Measurements from ENCODE around the gene KLC4.

Gene KLC4

DNA sequence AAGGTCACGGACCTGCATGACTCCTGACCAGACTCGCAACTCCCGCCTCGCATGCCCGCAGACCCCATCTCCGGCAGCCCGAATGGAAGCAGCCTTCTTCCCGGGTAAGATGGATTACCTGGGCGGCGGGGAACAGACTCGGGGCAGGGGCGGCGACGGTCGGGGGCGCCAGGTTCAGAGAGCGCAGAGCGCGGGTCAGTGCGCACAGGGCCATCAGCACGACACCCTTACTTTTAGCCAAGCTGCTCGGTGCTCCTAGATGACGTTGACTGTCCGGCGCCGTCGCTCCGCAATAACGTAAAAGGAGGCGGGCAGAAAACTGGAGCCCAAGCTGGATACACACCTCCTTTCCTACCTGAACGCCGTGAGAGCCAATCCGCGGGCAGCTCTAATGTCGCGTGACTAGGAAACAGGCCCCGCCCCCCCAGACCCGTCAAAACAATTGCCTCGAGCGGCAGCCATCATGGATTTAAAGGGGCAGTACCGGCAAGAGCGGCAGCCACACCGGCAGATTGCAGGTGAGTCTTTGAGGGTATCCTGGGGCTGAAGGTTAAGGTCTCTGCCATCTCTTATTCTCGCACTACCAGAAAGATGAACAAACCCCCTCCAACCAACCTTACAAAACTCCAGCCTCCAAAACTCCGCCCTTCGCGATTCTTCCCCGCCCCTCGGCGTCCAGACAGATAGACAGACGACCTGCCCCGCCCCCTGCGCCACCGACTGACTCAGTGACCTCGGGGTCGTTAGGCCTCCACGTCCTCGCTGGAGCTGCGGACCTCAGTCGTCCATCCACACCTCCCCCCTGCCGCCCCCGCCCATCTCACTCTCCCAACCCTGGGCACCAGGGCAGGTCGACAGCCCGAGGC, at the start of gene KLC4, which contains the start of gene MRPL2:
KLC4 (plus strand) TSS at position 464 of the 866 bp plus-strand sequence. CDS start 1,705 bp downstream, outside the sequence.
MRPL2 (minus strand) TSS at position 267 of the 866 bp plus-strand sequence; CDS start at position 214, 53 bp downstream.
- DNase-seq = peak; percentile 100

- no peak for DNase-seq
These were observed 48.2 kb upstream of the KLC4 start for GRCh38 chr6:43011207-43011606.

DNA sequence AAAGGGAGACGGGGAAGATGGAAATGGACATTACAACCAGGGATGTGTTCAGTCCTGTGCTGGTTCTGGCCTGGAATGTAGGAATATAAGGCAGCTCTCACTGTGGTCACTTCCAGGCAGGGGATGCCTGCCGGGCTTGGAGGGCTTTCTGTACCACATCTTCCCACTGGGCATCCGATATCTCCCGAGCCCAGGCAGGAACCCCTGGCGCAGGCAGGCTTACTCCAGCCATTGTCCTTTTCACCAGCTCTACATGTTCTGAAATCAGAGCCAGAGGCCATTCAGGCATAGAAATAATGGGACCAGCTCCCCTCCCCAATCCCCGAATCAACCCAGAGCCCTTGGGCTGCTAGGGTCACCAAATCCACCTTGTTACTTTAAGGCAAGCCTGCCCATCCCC, 47.1 kb upstream of the KLC4 start:
- no peak for DNase-seq

GRCh38 chr6:43013097-43013842, 46.2 kb upstream of the KLC4 start:
- peak; percentile 92 for DNase-seq

GRCh38 chr6:43013843-43014433, 45.5 kb upstream of the KLC4 start, which contains the start of the genes KLHDC3 and MEA1:
KLHDC3 (plus strand) TSS chr6:43014249; CDS start chr6:43017193, 2,944 bp downstream.
MEA1 (minus strand) TSS chr6:43013946; CDS start chr6:43013813, 133 bp downstream.
- DNase-seq = peak; percentile 100

DNA sequence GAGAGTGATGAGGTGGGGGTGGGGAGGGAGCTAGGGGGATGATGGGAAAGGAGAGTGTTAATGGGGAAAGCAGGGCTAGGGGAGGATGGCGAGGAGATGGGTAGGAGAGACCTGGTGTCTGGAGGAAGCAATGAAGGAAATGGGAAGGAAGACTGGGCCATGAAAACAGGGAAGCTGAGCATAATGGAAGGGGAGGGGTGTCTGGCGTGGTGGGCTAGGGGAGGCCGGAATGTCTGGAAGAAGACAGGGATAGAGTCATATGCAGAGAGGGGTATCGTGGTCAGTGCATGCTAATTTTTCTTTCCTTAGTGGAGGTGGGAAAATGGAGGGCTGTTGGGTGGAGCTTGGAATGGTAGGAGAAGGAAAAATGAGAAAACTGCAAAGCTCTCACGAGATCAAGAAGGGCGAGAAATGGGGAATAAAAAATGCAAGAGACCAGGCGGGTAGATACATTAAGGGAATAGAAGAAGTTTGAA, 45.0 kb upstream of the KLC4 start:
- peak; percentile 23 for DNase-seq

- DNase-seq = peak; percentile 46
These were observed 43.1 kb upstream of the KLC4 start for GRCh38 chr6:43016176-43016942.

DNA sequence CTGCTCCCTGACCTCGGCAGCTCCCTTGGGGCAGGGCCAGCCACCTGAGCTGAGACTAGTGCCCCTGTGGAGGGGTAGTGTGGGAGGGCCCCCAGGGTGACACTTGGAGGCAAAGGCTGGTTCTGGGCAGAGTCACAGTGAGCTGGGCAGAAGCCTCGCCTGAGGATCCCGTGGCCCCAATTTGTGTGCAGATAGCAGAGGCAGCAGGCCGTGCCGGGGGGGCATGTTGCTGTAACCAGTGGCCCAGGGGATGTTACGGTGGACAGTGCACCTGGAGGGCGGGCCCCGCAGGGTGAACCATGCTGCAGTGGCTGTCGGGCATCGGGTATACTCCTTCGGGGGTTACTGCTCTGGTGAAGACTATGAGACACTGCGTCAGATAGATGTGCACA, 42.5 kb upstream of the KLC4 start:
- no peak for DNase-seq

- DNase-seq = no peak
These were observed 40.3 kb upstream of the KLC4 start for GRCh38 chr6:43019152-43019551.

- no peak for DNase-seq
These were observed 39.3 kb upstream of the KLC4 start for GRCh38 chr6:43020052-43020705.

GRCh38 chr6:43020847-43021246, 38.6 kb upstream of the KLC4 start:
- DNase-seq = no peak

- DNase-seq = peak; percentile 89
These were observed 38.0 kb upstream of the KLC4 start, which contains the start of gene RRP36 for GRCh38 chr6:43021270-43022047. RRP36 (plus strand) TSS chr6:43021623; CDS start chr6:43021655, 32 bp downstream.

GRCh38 chr6:43024436-43024835, 35.0 kb upstream of the KLC4 start:
- no peak for DNase-seq

DNA sequence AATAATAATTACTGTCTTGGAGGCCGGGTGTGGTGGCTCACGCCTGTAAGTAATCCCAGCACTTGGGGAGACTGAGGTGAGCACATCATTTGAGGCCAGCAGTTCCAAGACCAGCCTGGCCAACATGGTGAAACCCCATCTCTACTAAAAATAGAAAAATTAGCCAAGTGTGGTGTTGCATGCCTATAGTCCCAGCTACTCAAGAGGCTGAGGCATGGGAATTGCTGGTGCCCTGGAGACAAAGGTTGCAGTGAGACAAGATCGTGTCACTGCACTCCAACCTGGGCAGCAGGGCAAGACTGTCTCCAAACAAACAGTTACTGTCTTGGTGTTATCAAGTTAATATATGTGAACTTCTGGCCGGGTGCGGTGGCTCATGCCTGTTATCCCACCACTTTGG, 33.1 kb upstream of the KLC4 start:
- DNase-seq = no peak

GRCh38 chr6:43029120-43029519, 30.3 kb upstream of the KLC4 start:
- no peak for DNase-seq

- DNase-seq = no peak
These were observed 27.1 kb upstream of the KLC4 start for GRCh38 chr6:43032326-43032725.

DNA sequence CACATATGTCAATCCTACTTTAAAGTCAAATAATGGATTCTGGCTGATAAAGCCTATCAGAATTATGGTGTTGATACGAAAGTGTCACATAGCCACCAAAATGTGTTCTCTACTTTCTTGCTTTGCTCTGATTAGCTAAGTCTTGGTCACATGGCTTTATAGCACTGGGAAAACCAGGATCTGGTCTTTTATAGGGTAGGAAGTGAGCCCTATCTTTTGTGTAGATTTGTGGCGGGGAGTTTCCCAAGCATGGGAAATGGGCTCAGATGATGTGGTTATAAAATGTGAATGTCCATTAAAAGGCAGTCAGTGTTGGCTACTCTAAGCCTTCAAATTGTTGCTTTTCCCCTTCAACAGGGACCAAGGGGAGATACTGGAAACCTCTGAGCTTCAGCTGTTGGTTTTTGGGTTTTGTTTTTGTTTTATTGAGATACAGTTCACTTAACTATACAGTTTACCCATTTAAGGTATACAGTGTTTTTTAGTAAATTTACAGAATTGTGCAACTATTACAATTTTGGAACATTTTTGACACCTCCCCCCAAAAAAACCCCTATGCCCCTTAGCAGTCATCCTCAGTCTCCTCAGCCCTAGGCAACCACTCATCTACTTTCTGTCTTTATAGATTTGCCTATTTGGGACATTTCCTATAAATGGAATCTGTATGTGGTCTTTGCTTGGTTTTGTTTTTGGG, 25.8 kb upstream of the KLC4 start:
- DNase-seq = no peak

GRCh38 chr6:43034190-43034525, 25.3 kb upstream of the KLC4 start:
- no peak for DNase-seq

DNA sequence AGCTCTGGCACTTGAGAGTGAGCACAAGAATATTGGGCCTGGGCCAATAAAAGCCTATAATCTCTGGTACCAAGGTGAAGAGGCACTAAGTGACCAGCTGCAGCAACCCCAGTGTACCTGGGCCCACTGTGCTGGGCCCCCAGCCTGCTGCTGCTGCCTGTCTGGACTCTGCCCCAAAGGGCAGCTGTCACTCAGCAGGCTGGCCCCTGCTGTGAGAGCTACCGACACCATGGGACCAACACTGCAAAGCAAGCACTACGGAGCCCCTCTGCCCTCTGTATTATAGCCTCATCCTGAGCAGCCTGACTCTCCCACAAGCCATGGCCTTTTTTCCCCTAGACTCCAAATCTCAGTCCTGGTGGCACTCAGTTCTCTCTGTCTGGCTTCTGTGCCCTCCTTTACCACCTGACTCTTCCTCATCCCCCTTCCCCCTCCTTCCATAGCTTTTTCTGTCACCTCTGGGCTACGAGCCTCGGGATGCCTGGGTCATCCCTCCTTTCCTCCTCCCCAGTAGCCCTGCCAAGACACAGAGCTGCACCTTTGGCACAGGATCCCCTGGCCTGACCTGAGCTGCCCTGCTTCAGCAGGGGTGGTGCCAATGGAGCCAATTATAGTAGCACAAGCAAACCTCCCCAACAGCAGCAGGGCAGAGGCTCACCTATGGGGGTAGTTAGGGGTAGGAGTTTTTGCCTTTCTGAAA, 23.8 kb upstream of the KLC4 start:
- no peak for DNase-seq

DNA sequence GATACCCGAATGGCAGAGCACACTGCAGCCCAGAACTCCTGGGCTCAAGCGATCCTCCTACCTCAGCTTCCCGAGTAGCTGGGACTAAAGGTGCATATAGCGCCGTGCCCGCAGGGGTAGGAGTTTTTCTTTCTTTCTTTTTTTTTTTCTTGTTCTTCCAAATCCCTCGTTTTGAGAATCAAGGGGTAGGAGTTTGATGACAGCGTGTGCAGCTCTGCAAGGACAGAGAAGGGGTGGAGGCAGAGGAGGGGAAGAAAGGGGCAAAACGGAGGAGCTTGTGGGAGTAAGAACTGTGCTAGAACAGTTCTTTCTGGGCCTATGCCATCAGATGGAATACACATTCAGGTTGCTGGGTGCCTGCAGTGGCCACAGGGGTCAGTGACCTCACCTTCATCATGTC, 22.7 kb upstream of the KLC4 start:
- no peak for DNase-seq
